Cortex of kidney (tissue), 1 donor: ENCODE measurements around the gene PKHD1.

Experiments
- DNase-seq: peaks from one replicate; lab custom pipeline; 2025; lab: John Stamatoyannopoulos, UW

The PKHD1 gene

GRCh38 chr6:52087498-52087999, at the start of gene PKHD1:
Gene PKHD1 (minus strand): TSS chr6:52087613. CDS start chr6:52084933, 2,680 bp downstream.
- DNase-seq: no peak

- no peak for DNase-seq
These were observed 49.6 kb upstream of the PKHD1 start for GRCh38 chr6:52136934-52137467.

- DNase-seq: no peak
These were observed 48.6 kb upstream of the PKHD1 start for GRCh38 chr6:52136055-52136454.

GRCh38 chr6:52135217-52135616, 47.8 kb upstream of the PKHD1 start:
- no peak for DNase-seq

GRCh38 chr6:52134011-52134410, 46.6 kb upstream of the PKHD1 start:
- no peak for DNase-seq

GRCh38 chr6:52133324-52133723, 45.9 kb upstream of the PKHD1 start:
- no peak for DNase-seq

- DNase-seq: no peak
These were observed 44.9 kb upstream of the PKHD1 start for GRCh38 chr6:52132292-52132691.

GRCh38 chr6:52130440-52130839, 43.0 kb upstream of the PKHD1 start:
- no peak for DNase-seq

- DNase-seq: no peak
These were observed 40.5 kb upstream of the PKHD1 start for GRCh38 chr6:52127957-52128356.

- DNase-seq: no peak
These were observed 38.8 kb upstream of the PKHD1 start for GRCh38 chr6:52126231-52126630.

- DNase-seq: no peak
These were observed 38.2 kb upstream of the PKHD1 start for GRCh38 chr6:52125572-52125971.

GRCh38 chr6:52125139-52125538, 37.7 kb upstream of the PKHD1 start:
- DNase-seq: no peak

- no peak for DNase-seq
These were observed 37.0 kb upstream of the PKHD1 start for GRCh38 chr6:52124126-52125121.

- no peak for DNase-seq
These were observed 35.8 kb upstream of the PKHD1 start for GRCh38 chr6:52123251-52123650.

- no peak for DNase-seq
These were observed 29.9 kb upstream of the PKHD1 start for GRCh38 chr6:52117352-52117751.

GRCh38 chr6:52116605-52116948, 29.2 kb upstream of the PKHD1 start:
- DNase-seq: no peak

GRCh38 chr6:52115891-52116604, 28.6 kb upstream of the PKHD1 start:
- DNase-seq: no peak

GRCh38 chr6:52115145-52115741, 27.8 kb upstream of the PKHD1 start:
- DNase-seq: no peak

GRCh38 chr6:52109171-52109571, 21.8 kb upstream of the PKHD1 start:
- no peak for DNase-seq

GRCh38 chr6:52108128-52108527, 20.7 kb upstream of the PKHD1 start:
- no peak for DNase-seq

GRCh38 chr6:52106994-52107393, 19.6 kb upstream of the PKHD1 start:
- DNase-seq: no peak

- DNase-seq: no peak
These were observed 17.6 kb upstream of the PKHD1 start for GRCh38 chr6:52104979-52105378.
